Left forelimb (tissue), 1 donor: Measurements from ENCODE around the gene JADE1.

ENCODE experiments used
- DNase-seq: peaks from one replicate; pipeline ENCODE4 v3.0.0-alpha.2; 2018; ENCODE audit warnings: low spot score

JADE1 gene

DNA sequence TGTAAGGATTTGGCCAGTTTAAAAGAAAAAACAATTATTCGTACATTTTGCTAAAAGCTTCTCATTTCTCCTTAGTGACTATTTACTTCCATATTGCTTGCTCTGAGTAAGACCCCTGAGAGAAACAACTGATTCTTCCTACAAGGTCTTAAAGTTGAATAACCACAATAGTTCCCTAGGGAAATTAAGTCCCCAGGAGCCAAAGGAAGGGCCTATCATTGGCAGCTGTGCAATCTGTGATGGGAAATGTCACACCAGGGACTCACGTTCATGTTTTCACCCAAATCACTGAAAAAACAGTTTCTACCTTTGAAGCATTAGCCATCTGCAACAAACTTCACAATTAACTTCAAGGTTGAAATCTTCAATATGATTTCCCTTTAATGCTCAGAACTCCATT, 66.7 kb downstream of the JADE1 start:
- no peak for DNase-seq

GRCh38 chr4:128877934-128878333, 68.4 kb downstream of the JADE1 start:
- DNase-seq = no peak

- DNase-seq = no peak
Measured at GRCh38 chr4:128879283-128879682, 69.8 kb downstream of the JADE1 start.

DNA sequence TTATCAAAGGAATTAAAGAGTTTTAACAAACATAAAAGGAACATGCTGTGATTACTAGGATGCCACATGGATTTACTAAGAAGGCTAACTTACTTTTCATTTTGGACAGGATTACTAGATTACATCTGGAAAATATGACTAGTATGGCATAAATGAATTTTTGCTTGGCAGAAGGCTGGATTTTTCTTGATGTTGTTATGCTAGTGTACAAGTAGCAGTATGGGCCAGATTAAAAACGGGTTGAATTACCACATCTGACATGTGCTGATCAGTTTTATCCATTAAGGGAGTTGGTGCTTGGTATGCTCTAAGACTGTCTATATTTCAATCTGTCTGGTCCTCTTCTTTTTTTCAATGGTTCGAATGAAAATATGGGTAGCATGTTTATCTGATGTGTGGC, 70.5 kb downstream of the JADE1 start:
- DNase-seq = no peak

GRCh38 chr4:128880662-128881061, 71.2 kb downstream of the JADE1 start:
- no peak for DNase-seq

DNA sequence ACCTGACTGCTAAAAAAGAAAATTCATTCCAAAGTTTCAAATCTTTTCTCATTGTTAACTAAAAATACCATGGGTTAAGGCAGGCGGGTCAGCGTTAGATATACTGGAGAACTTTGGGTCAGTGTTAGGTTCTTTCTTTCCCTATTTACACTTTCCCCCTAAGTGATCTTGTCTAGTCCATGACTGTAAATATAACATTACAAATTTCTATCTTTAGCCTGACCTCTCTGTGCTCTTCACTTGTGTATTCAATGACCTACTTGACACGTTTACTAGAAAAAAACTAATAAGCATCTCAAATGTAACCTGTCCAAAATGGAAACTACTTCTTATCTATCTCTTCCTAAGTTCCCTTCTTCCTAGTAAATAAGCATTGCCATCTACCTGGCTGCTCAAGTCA, 95.3 kb downstream of the JADE1 start:
- no peak for DNase-seq

- DNase-seq = no peak
Measured at GRCh38 chr4:128906581-128906980, 97.1 kb downstream of the JADE1 start.

DNA sequence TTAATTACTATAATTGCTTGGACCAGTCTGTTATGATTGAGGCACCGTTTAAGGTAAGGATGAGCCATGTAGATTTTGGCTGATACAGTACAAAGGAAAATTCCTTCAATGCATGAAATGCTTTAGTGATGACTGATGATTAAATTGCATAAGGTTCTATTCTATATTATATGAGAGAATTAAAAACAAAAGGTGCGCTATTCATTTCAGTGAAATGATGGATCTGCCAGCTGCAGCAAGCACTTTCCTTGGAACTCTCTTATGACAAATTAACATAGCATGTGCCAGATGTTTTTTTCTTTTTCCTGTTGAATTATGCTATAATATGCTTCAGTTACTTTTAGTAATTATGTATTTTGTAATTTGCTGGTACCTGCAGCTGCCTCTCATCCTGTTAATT, 98.5 kb downstream of the JADE1 start:
- DNase-seq = no peak

DNA sequence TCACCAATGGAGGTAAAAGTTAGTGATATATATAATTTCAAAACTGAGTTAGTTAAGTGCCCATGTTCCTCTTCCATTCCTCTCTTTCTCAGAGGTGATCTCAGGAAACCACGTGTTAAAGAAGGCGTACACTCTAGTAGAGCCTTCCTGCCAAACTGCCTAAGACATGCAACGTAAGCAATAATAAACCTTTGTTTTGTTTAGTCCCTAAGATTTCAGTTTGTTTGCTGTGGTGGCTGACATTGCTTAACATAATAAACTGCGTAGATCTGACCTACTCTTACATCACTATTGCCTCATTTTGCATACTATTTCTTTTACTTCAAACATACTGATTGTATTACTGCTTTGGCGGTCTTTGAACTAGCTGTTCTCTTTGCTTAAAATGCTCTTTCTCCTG, 99.2 kb downstream of the JADE1 start:
- no peak for DNase-seq

- no peak for DNase-seq
Measured at GRCh38 chr4:128913228-128913627, 103.7 kb downstream of the JADE1 start.

GRCh38 chr4:128915544-128915943, 106.0 kb downstream of the JADE1 start:
- no peak for DNase-seq

DNA sequence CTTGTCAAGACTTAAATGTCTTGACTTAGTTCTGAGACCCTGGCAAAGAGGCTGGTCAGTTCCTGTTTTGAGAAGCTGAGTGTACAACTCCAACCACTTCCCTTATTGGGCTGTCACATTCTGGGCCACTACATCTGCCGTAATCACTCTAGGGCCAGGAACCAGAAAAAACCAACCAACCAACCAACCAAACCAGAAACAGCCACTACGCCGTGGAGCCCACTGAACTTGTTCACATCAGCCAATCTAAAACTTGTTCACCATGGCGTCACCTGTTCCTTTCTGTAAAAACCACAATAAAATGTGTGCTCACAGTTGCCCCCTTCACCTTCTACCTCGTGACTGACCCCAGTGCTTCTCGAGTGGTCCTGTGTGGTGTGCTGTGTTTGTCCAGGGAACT, 107.3 kb downstream of the JADE1 start:
- no peak for DNase-seq

- no peak for DNase-seq
Measured at GRCh38 chr4:128917781-128918180, 108.3 kb downstream of the JADE1 start.

DNA sequence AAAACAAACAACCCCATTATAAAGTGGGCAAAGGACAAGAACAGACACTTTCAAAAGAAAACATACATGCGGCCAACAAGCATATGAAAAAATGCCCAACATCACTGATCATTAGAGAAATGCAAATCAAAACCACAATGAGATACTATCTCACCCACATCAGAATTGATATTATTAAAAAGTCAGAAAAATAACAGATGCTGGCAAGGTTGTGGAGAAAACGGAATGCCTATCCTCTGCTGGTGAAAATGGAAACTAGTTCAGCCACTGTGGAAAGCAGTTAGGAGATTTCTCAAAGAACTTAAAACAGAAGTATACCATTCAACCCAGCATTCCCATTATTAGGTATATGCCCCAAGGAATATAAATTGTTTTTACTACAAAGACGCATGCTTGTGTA, 112.5 kb downstream of the JADE1 start:
- DNase-seq = no peak
